ENCODE measurements around the gene PTPRT. TPM values are rescaled to one million over a fixed set of nuclear protein-coding genes. Genes with fewer than 3 reads are reported as not detected.

PTPRT gene
- total and polyA plus RNA-seq, 2 of the 4 experiments (the other 2 are of a cell fraction): not detected

- H3K27ac ChIP-seq (ENCODE audit: insufficient read depth, low read length): no peak overlapping the region
- no peaks in the 10 kb centered on the region for H3K9me1 ChIP-seq (ENCODE audit: insufficient read depth, low read length)
- no peak overlapping the region for H2AK5ac ChIP-seq (ENCODE audit: low read depth, low read length)
- ChIA-PET POLR2A (ENCODE audit: unreplicated experiment) (no interaction called here), CTCF (no interaction called here)
- no peak overlapping the region for H3K23ac ChIP-seq (ENCODE audit: low read depth, low read length)
- intact Hi-C loops (cut with micrococcal nuclease): no loop called here
- H2BK15ac ChIP-seq (ENCODE audit: low read depth, low read length): no peak overlapping the region
- no peak overlapping the region for H2AFZ ChIP-seq (replicated peaks; ENCODE audit: low read length, poor library complexity)
- H4K8ac ChIP-seq (ENCODE audit: low read depth in 2 of 2, low read length in 2 of 2): no peak overlapping the region
- no TSS peak for BruUV-seq (replicated peaks)
- peaks cover 19% of the 10 kb centered on the region for H3K9me3 ChIP-seq (ENCODE audit: control insufficient read depth, insufficient read depth, low read length)
- no peak overlapping the region for H3K4me3 ChIP-seq (ENCODE audit: insufficient read depth, low read depth, low read length)
- H3K14ac ChIP-seq (replicated peaks; ENCODE audit: low read depth, low read length): no peak overlapping the region
- H2BK5ac ChIP-seq (ENCODE audit: low read depth, low read length, poor library complexity, severe bottlenecking): no peak overlapping the region
- H2BK120ac ChIP-seq (ENCODE audit: low read depth, low read length): no peak overlapping the region
- no peak overlapping the region for H4K5ac ChIP-seq (ENCODE audit: low read depth, low read length)
- TF ChIP-seq POLR2A (IDR thresholded peaks at IDR 0.05; ENCODE audit: low read depth, low read length): no peak
- no peak for TF ChIP-seq MAZ (IDR thresholded peaks at IDR 0.05; ENCODE audit: borderline replicate concordance, low read depth, low read length)
- no peak for TF ChIP-seq USF2 (IDR thresholded peaks at IDR 0.05; ENCODE audit: low read depth, low read length)
- TF ChIP-seq CEBPB (IDR thresholded peaks at IDR 0.05; ENCODE audit: low read depth, low read length): no peak
- TF ChIP-seq BHLHE40 (IDR thresholded peaks at IDR 0.05; ENCODE audit: low read depth, low read length): no peak
- no peak for TF ChIP-seq NFE2L2 (IDR thresholded peaks at IDR 0.05; ENCODE audit: low read depth, low read length)
- H3K4me1 ChIP-seq (ENCODE audit: control insufficient read depth, insufficient read depth, low read length): no peaks in the 10 kb centered on the region
- H3K56ac ChIP-seq (ENCODE audit: extremely low read depth, insufficient read depth, low read length): no peak overlapping the region
- no peak overlapping the region for H3K9ac ChIP-seq (ENCODE audit: low read depth, low read length)
- DNase-seq (no peak), ATAC-seq (ENCODE audit: low read depth) (no peak)
- H3K79me1 ChIP-seq (ENCODE audit: low read depth in 1 of 2, low read length in 2 of 2): no peaks in the 10 kb centered on the region
- no peaks in the 10 kb centered on the region for H3K27me3 ChIP-seq (ENCODE audit: control insufficient read depth, insufficient read depth, low read length)
- 35% methylated on average over 9 of the region's 11 CpGs; no CpG with 5 or more reads in 1 of the 2 experiments for WGBS, 2 experiments (ENCODE audit: extremely low coverage in 2 of 2, insufficient read length in 1 of 2)
- in situ Hi-C loops (cut with MboI; ENCODE audit: low sequenced_read_pairs): no loop called here
- no peak overlapping the region for H4K91ac ChIP-seq (ENCODE audit: insufficient read depth, low read depth, low read length)
- H3K18ac ChIP-seq (ENCODE audit: low read depth, low read length): no peak overlapping the region
- H2BK20ac ChIP-seq (ENCODE audit: low read depth, low read length): no peak overlapping the region
- dilution Hi-C loops (cut with HindIII; ENCODE audit: low sequenced_read_pairs, unreplicated experiment): no loop called here
- no peaks in the 10 kb centered on the region for H3K36me3 ChIP-seq (ENCODE audit: control insufficient read depth, insufficient read depth, low read length)
- no peak overlapping the region for H3K4ac ChIP-seq (ENCODE audit: low read depth, low read length)
- no peaks in the 10 kb centered on the region for H4K20me1 ChIP-seq (ENCODE audit: insufficient read depth, low read length)
- H3K4me2 ChIP-seq (ENCODE audit: low read depth, low read length): no peak overlapping the region
- H2AK9ac ChIP-seq (replicated peaks; ENCODE audit: low read depth, low read length, poor library complexity): no peak overlapping the region
Measured at GRCh38 chr20:42441196-42441863, 748.4 kb downstream of the PTPRT start.

Data from IMR-90 (cell line).